OCI-LY1 (cell line): ENCODE results near the gene ARL3.

Source experiments
- H2AFZ ChIP-seq: fragments of 200-600 bp; sonication (generic), shearing (Covaris generic); 2 replicates; pipeline ENCODE4 v1.6.0; 2014; ENCODE audit warnings: antibody characterized with exemption, mild to moderate bottlenecking, low read length
- H3F3A ChIP-seq: fragments of 200-600 bp; sonication (generic), shearing (Covaris generic); 2 replicates; pipeline ENCODE4 v1.6.0; 2014; ENCODE audit warnings: mild to moderate bottlenecking, antibody characterized with exemption, low read length, moderate library complexity; ENCODE audit not compliant: insufficient read depth
- H3K27ac ChIP-seq: fragments of 200-600 bp; sonication (generic); 2 replicates; pipeline ENCODE4 v1.5.1; 2014; ENCODE audit warnings: low read length, mixed run types, mild to moderate bottlenecking, low read depth; ENCODE audit not compliant: poor library complexity, severe bottlenecking
- H3K27me3 ChIP-seq: fragments of 200-600 bp; sonication (generic); 2 replicates; pipeline ENCODE4 v1.6.0; 2014; ENCODE audit warnings: antibody characterized with exemption, mild to moderate bottlenecking, low read length, moderate library complexity; ENCODE audit not compliant: insufficient read depth
- H3K36me3 ChIP-seq: fragments of 200-600 bp; sonication (generic); 2 replicates; pipeline ENCODE4 v1.6.1; 2014; ENCODE audit warnings: mild to moderate bottlenecking, antibody characterized with exemption, low read length, moderate library complexity, mixed read lengths; ENCODE audit not compliant: insufficient read depth
- H3K4me1 ChIP-seq: fragments of 200-600 bp; sonication (generic); 2 replicates; pipeline ENCODE4 v1.5.1; 2014; ENCODE audit warnings: mild to moderate bottlenecking, low read length, moderate library complexity; ENCODE audit not compliant: insufficient read depth, severe bottlenecking
- H3K4me2 ChIP-seq: fragments of 200-600 bp; sonication (generic), shearing (Covaris generic); 2 replicates; pipeline ENCODE4 v1.6.1; 2014; ENCODE audit warnings: low read length
- H3K4me3 ChIP-seq: fragments of 200-600 bp; sonication (generic); 2 replicates; pipeline ENCODE4 v1.5.1; 2014; ENCODE audit warnings: low read length, low read depth, mild to moderate bottlenecking, mixed read lengths; ENCODE audit not compliant: poor library complexity, severe bottlenecking
- H3K79me2 ChIP-seq: fragments of 200-600 bp; shearing (Covaris generic); 2 replicates; pipeline ENCODE4 v1.6.1; 2016; ENCODE audit warnings: mixed run types, low read length, mixed read lengths; ENCODE audit not compliant: insufficient read depth
- H3K9ac ChIP-seq: fragments of 200-600 bp; sonication (generic), shearing (Covaris generic); 2 replicates; pipeline ENCODE4 v1.6.1; 2014; ENCODE audit warnings: mild to moderate bottlenecking, low read length, mixed read lengths
- H3K9me2 ChIP-seq: fragments of 200-600 bp; sonication (generic), shearing (Covaris generic); 2 replicates; pipeline ENCODE4 v1.6.1; 2014; ENCODE audit warnings: low read depth, mild to moderate bottlenecking, low read length, mixed read lengths
- H3K9me3 ChIP-seq: fragments of 200-600 bp; shearing (Covaris generic); 2 replicates; pipeline ENCODE4 v1.6.1; 2014; ENCODE audit warnings: low read length, mixed read lengths
- H4K20me1 ChIP-seq: fragments of 200-600 bp; sonication (generic), shearing (Covaris generic); 2 replicates; pipeline ENCODE4 v1.6.0; 2016; ENCODE audit warnings: mild to moderate bottlenecking, low read length; ENCODE audit not compliant: insufficient read depth
- EZH2 ChIP-seq: fragments of 200-600 bp; sonication (generic), shearing (Covaris generic); IDR thresholded peaks from 2 replicates; pipeline ENCODE4 v1.8.0; 2017; ENCODE audit warnings: borderline replicate concordance, mixed run types, mild to moderate bottlenecking, antibody characterized with exemption, low read length, moderate library complexity, mixed read lengths
- TF ChIP-seq, protein P1 (sequence below): fragments of 200-600 bp; sonication (generic), shearing (Covaris generic); IDR thresholded peaks from 2 replicates; pipeline ENCODE4 v1.5.1; 2017; ENCODE audit warnings: mild to moderate bottlenecking, antibody characterized with exemption, low read length, moderate library complexity, mixed read lengths

The ARL3 gene

DNA sequence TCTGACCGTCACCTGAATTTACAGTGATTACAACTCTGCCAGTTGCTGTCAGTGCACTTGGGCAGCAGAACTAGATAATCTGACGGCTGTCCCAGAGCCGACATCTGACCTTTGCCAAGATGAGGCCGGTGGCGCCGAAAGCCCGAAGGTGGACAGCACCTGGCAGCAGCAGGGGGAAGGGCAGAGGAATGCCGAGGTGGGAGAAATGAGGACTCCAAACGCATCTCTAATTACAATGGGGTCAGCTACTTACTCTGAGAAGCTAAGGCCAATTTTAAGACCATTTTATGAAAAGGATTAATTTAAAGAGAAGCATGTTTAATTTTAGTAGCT lies 36.2 kb downstream of the ARL3 start:
- H3K9ac ChIP-seq: no peak overlapping the region
- H2AFZ ChIP-seq: no peak overlapping the region
- no peaks in the 10 kb centered on the region for H3K36me3 ChIP-seq
- H4K20me1 ChIP-seq: no peaks in the 10 kb centered on the region
- no peaks in the 10 kb centered on the region for H3K9me2 ChIP-seq
- H3F3A ChIP-seq: no peaks in the 10 kb centered on the region
- H3K4me2 ChIP-seq: no peak overlapping the region
- no peak overlapping the region for H3K4me3 ChIP-seq
- no peaks in the 10 kb centered on the region for H3K27me3 ChIP-seq
- no peaks in the 10 kb centered on the region for H3K9me3 ChIP-seq
- no peak for TF ChIP-seq EZH2
- TF ChIP-seq, protein P1, sequence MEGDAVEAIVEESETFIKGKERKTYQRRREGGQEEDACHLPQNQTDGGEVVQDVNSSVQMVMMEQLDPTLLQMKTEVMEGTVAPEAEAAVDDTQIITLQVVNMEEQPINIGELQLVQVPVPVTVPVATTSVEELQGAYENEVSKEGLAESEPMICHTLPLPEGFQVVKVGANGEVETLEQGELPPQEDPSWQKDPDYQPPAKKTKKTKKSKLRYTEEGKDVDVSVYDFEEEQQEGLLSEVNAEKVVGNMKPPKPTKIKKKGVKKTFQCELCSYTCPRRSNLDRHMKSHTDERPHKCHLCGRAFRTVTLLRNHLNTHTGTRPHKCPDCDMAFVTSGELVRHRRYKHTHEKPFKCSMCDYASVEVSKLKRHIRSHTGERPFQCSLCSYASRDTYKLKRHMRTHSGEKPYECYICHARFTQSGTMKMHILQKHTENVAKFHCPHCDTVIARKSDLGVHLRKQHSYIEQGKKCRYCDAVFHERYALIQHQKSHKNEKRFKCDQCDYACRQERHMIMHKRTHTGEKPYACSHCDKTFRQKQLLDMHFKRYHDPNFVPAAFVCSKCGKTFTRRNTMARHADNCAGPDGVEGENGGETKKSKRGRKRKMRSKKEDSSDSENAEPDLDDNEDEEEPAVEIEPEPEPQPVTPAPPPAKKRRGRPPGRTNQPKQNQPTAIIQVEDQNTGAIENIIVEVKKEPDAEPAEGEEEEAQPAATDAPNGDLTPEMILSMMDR: no peak
- H3K4me1 ChIP-seq: peaks cover 62% of the 10 kb centered on the region
- H3K27ac ChIP-seq: peak overlapping the region; percentile 95
- no peaks in the 10 kb centered on the region for H3K79me2 ChIP-seq

DNA sequence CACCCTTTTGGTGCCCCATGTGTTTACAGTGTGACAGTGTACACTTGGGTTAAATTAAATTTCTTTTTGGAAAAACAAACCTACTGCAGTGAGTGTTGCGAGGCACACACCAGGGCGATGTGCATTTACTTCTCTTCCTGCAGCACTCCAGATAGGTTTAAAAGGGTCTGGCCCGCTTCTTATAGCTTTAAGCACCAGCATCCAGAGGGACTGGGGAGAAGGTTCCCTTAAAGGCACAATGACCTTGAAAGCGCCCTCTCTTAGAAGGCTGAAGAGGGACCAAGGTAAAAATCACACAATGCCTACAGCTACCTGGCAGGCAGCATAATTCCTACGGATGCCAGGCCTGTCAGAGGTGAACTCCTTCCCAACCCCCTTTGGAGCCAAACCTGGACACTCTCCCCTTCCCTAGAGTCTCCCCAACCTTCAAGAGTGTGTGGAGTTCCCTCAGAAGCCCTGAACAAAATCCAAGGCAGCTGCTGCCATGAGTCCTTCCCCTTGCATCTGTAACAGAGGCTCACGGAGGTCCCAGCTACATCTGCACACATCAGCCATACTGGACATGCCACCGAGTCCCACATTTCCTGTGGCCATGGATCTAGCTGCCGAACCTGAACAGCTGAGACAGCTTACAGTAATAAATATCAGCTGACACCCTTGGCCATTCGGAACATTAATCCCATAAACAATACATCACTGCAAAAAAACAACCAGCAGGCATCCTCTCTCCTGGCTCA lies 36.7 kb downstream of the ARL3 start:
- no peaks in the 10 kb centered on the region for H3K36me3 ChIP-seq
- no peaks in the 10 kb centered on the region for H3K9me2 ChIP-seq
- H3F3A ChIP-seq: no peaks in the 10 kb centered on the region
- no peak overlapping the region for H3K4me2 ChIP-seq
- no peaks in the 10 kb centered on the region for H4K20me1 ChIP-seq
- no peaks in the 10 kb centered on the region for H3K9me3 ChIP-seq
- H3K27ac ChIP-seq: peak overlapping the region; percentile 95
- H3K4me3 ChIP-seq: no peak overlapping the region
- no peak overlapping the region for H2AFZ ChIP-seq
- no peaks in the 10 kb centered on the region for H3K27me3 ChIP-seq
- no peak overlapping the region for H3K9ac ChIP-seq
- TF ChIP-seq EZH2: no peak
- TF ChIP-seq, protein P1: no peak
- no peaks in the 10 kb centered on the region for H3K79me2 ChIP-seq
- H3K4me1 ChIP-seq: peaks cover 63% of the 10 kb centered on the region

DNA sequence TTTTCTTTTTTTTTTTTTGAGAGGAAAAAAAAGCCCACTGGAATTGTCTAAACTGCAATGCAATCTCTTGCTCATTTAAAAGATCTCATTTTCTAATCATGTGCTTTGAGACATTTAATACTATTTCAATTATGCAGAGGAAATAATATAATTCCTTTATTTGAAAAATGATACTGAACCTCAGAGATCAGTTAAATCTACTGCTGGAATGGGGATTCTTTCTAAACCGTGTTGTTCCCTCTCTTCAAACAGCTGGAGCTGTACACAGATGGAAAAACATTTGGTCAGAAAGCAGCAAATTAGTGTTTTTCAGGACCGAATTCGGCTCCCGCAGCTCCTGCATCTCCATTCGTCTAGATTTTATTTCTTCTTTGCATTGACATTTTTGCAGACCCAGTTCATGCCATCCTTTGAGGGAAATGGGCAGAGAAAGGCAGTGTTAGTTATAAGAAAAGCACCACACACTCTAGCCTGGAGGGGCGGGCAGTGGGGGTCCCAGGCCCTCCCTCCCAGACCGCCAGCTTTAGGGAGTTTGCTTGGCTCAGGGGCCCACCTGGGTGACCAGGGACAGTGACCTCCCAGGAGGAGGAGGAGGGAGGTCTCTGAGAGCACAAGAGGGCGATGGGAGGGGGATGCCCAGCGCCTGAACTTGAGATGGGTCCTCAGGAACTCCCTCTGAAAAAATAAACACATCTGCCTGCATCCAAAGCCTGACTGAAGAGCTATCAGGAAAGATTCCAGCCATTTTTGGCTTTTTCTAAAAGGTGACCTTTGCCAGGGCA lies 37.5 kb downstream of the ARL3 start:
- Histone ChIP-seq H2AFZ (no peak overlapping the region), H3K36me3 (no peaks in the 10 kb centered on the region), H3K9me3 (no peaks in the 10 kb centered on the region), H3F3A (no peaks in the 10 kb centered on the region), H3K4me3 (no peak overlapping the region), H3K4me1 (peaks cover 65% of the 10 kb centered on the region), H4K20me1 (no peaks in the 10 kb centered on the region), H3K9ac (no peak overlapping the region; the same call in 1 of the 2 replicates), H3K27ac (peak overlapping the region; percentile 95), H3K79me2 (no peaks in the 10 kb centered on the region), H3K9me2 (no peaks in the 10 kb centered on the region), H3K27me3 (no peaks in the 10 kb centered on the region), H3K4me2 (peak overlapping the region; percentile 65; the same call in 1 of the 2 replicates)
- no peak for TF ChIP-seq EZH2
- TF ChIP-seq, protein P1: no peak
